ENCODE data around the gene CCNF.

The CCNF gene

DNA sequence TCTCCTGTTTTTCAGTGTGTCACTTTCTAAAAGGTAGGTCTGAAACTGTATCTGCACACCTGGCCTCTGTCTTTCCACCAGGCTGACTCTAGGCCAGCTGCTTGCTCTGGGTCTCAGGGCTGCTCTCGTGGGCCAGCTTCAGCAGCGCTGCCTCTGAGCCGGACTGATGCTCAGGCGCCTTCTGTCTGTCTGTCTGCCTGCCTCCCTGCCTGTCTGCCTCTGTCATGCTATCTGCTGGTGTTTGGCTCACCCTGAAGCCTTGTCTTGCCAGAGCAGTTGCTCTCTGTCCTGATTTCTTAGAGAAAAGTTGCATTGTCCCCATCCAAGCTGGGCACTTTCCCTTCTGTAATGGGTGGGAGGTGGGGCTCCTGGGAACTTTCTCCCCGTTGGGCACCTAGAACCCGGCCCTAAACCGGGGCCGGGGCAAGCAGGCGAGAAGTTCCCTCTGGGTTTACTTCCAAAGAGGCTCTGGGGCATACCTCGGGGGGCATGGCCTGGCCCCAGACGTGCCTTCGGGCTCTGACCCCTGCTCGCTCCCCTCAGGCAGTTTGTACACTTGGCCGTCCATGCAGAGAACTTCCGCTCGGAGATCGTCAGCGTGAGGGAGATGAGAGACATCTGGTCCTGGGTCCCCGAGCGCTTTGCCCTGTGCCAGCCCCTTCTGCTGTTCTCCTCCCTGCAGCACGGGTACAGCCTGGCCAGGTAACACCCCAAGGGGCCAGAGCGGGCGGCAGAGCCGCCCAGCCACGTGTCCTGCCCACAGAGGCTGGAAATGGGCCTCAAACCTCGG lies 68.6 kb downstream of the CCNF start:
- DNase-seq (ENCODE audit: extremely low spot score), result no peak
- POLR2A ChIA-PET, result no interaction called here
- TF ChIP-seq NFRKB (IDR thresholded peaks at IDR 0.05), result no peak
- no peak for TF ChIP-seq CTBP1 (IDR thresholded peaks at IDR 0.05; ENCODE audit: borderline replicate concordance)
- CTCF ChIA-PET, result no interaction called here

GRCh38 chr16:2498531-2499253 lies 69.4 kb downstream of the CCNF start:
- DNase-seq (ENCODE audit: extremely low spot score), result no peak
- TF ChIP-seq FOXA1 (IDR thresholded peaks at IDR 0.05), result no peak
- no peak for TF ChIP-seq BHLHE40 (IDR thresholded peaks at IDR 0.05; ENCODE audit: borderline replicate concordance)
- TF ChIP-seq ELF4 (IDR thresholded peaks at IDR 0.05), result no peak
- TF ChIP-seq LEF1 (IDR thresholded peaks at IDR 0.05; ENCODE audit: borderline replicate concordance), result no peak
- no peak for TF ChIP-seq ZNF384 (IDR thresholded peaks at IDR 0.05)
- no peak for TF ChIP-seq PKNOX1 (IDR thresholded peaks at IDR 0.05)
- TF ChIP-seq FOXM1 (IDR thresholded peaks at IDR 0.05; ENCODE audit: borderline replicate concordance), result no peak
- ChIA-PET POLR2A (interaction anchor here (1.2 kb wide), 1 partner anchor 29 kb away, joined by 3 read pairs; no protein-coding TSS in a partner anchor), CTCF (no interaction called here)

DNA sequence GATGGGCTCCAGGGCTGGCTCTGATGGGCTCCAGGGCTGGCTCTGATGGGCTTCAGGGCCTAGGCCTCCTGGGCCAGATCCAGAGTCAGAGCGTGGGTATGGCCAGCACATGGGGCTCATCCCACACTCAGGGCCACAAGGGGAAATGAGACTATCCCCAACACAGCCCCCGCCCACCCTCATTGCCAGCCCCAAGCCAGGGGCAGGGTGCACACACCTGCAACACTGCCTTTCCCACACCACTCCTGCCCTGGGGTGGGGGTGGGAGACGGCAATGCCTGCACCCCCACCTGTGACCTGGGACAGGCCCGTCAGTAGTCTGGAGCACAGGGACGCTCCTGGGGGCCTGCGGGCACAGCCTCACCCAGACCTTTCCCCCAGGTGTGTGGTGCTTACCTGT lies 70.2 kb downstream of the CCNF start:
- CTCF ChIA-PET, result interaction anchor here (1.1 kb wide), 1 partner anchor 58 kb away, joined by 3 read pairs; no protein-coding TSS in a partner anchor
- TF ChIP-seq FOXK2 (IDR thresholded peaks at IDR 0.05) (no peak), FOXA1 (IDR thresholded peaks at IDR 0.05) (no peak), NFRKB (IDR thresholded peaks at IDR 0.05) (no peak), LEF1 (IDR thresholded peaks at IDR 0.05; ENCODE audit: borderline replicate concordance) (no peak), SP1 (IDR thresholded peaks at IDR 0.05) (no peak), FOXM1 (IDR thresholded peaks at IDR 0.05; ENCODE audit: borderline replicate concordance) (no peak), PKNOX1 (IDR thresholded peaks at IDR 0.05) (no peak), L3MBTL2 (conservative IDR thresholded peaks at IDR 0.05) (no peak), ZNF384 (IDR thresholded peaks at IDR 0.05) (no peak), BHLHE40 (IDR thresholded peaks at IDR 0.05; ENCODE audit: borderline replicate concordance) (no peak), CTBP1 (IDR thresholded peaks at IDR 0.05; ENCODE audit: borderline replicate concordance) (no peak), TARDBP (IDR thresholded peaks at IDR 0.05) (no peak), ARNT (IDR thresholded peaks at IDR 0.05) (no peak), ELF4 (IDR thresholded peaks at IDR 0.05) (no peak), HDGF (IDR thresholded peaks at IDR 0.05; ENCODE audit: borderline replicate concordance) (no peak), SUZ12 (IDR thresholded peaks at IDR 0.05) (no peak)
- DNase-seq (ENCODE audit: extremely low spot score), result no peak
- POLR2A ChIA-PET, result interaction anchor here (1.2 kb wide), 1 partner anchor 30 kb away, joined by 3 read pairs; no protein-coding TSS in a partner anchor

- DNase-seq (ENCODE audit: extremely low spot score), result no peak
- POLR2A ChIA-PET, result no interaction called here
- TF ChIP-seq CTBP1 (IDR thresholded peaks at IDR 0.05; ENCODE audit: borderline replicate concordance), result no peak
- TF ChIP-seq SP1 (IDR thresholded peaks at IDR 0.05), result no peak
- no peak for TF ChIP-seq L3MBTL2 (conservative IDR thresholded peaks at IDR 0.05)
- TF ChIP-seq NFRKB (IDR thresholded peaks at IDR 0.05), result no peak
- TF ChIP-seq SUZ12 (IDR thresholded peaks at IDR 0.05), result no peak
- TF ChIP-seq TARDBP (IDR thresholded peaks at IDR 0.05), result no peak
- no peak for TF ChIP-seq BHLHE40 (IDR thresholded peaks at IDR 0.05; ENCODE audit: borderline replicate concordance)
- TF ChIP-seq PKNOX1 (IDR thresholded peaks at IDR 0.05), result no peak
- no peak for TF ChIP-seq ELF4 (IDR thresholded peaks at IDR 0.05)
- TF ChIP-seq HDGF (IDR thresholded peaks at IDR 0.05; ENCODE audit: borderline replicate concordance), result no peak
- TF ChIP-seq ARNT (IDR thresholded peaks at IDR 0.05), result no peak
- TF ChIP-seq FOXA1 (IDR thresholded peaks at IDR 0.05), result no peak
- TF ChIP-seq FOXM1 (IDR thresholded peaks at IDR 0.05; ENCODE audit: borderline replicate concordance), result no peak
- TF ChIP-seq FOXK2 (IDR thresholded peaks at IDR 0.05), result no peak
- no peak for TF ChIP-seq ZNF384 (IDR thresholded peaks at IDR 0.05)
- no peak for TF ChIP-seq LEF1 (IDR thresholded peaks at IDR 0.05; ENCODE audit: borderline replicate concordance)
- CTCF ChIA-PET, result interaction anchor here (1.1 kb wide), 1 partner anchor 59 kb away, joined by 3 read pairs; no protein-coding TSS in a partner anchor
Measured at GRCh38 chr16:2499890-2500429, 70.7 kb downstream of the CCNF start.

DNA sequence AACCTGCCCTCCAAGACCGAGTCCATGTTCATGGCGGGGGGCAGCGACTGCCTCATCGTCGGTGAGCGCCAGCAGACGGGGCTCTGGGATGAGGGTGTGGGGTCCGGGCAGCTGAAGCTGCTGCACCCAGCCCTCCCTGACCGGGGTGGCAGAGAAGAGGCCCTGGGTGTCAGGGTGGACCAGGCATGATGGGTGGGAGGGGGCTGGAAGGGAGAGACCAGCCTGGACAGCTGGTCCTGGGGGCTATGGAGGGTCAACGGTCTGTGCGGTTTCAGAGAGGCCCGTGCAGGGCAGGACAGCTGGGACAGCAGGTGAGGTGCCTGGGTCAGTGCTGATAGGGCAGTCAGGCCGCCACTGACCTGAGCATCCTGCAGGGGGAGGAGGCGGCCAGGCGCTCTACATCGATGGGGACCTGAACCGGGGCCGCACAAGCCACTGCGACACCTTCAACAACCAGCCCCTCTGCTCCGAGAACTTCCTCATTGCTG lies 71.2 kb downstream of the CCNF start:
- POLR2A ChIA-PET, result no interaction called here
- DNase-seq (ENCODE audit: extremely low spot score), result no peak
- no peak for TF ChIP-seq SP1 (IDR thresholded peaks at IDR 0.05)
- no peak for TF ChIP-seq BHLHE40 (IDR thresholded peaks at IDR 0.05; ENCODE audit: borderline replicate concordance)
- no peak for TF ChIP-seq TARDBP (IDR thresholded peaks at IDR 0.05)
- no peak for TF ChIP-seq FOXM1 (IDR thresholded peaks at IDR 0.05; ENCODE audit: borderline replicate concordance)
- CTCF ChIA-PET, result interaction anchor here (0.9 to 1.5 kb wide), 7 partner anchors 8 to 160 kb away, joined by 3 to 5 read pairs (median 3); partner anchors contain the start of genes ABCA3 and ATP6V0C
